Measurements from ENCODE around the gene GABBR2. TPM values are rescaled to one million over a fixed set of nuclear protein-coding genes. Genes with fewer than 3 reads are reported as not detected.

Gene GABBR2
- total and polyA plus RNA-seq, 2 of the 8 experiments (the other 6 are each of a cell fraction or from before 2014, with no cell fraction given), result 0.50 to 1.2 TPM

GRCh38 chr9:98255578-98256296 is 453.0 kb downstream of the GABBR2 start, which contains the start of gene TBC1D2:
TSS of gene TBC1D2 (minus strand) at chr9:98255649. CDS start at chr9:98255541, 108 bp downstream.
- Histone ChIP-seq H3K56ac (replicated peaks; ENCODE audit: insufficient read length, low read depth, low read length) (peak within 1 kb of the TSS; percentile 81), H3K14ac (ENCODE audit: insufficient read length) (peak within 1 kb of the TSS; percentile 100), H3K23ac (ENCODE audit: insufficient read length) (no peak within 1 kb of the TSS), H2AK5ac (ENCODE audit: low read depth, low read length) (no peak within 1 kb of the TSS), H3K27me3 (replicated peaks in 1 of 4; ENCODE audit: control insufficient read depth in 3 of 4, extremely low read depth in 1 of 4, insufficient read depth in 3 of 4, low read length in 3 of 4) (no peaks in the 10 kb centered on the region), H2BK5ac (ENCODE audit: low read depth, low read length) (peak within 1 kb of the TSS; percentile 88), H2BK20ac (ENCODE audit: low read length) (no peak within 1 kb of the TSS; the same call in 1 of the 2 replicates), H3K4me1 (replicated peaks in 1 of 4; ENCODE audit: control insufficient read depth in 3 of 4, insufficient read depth in 4 of 4, low read length in 3 of 4) (peaks cover 0 to 4% (median 1%) of the 10 kb centered on the region in 4 experiments; a peak in 5 of 7 replicates), H4K8ac (ENCODE audit: extremely low read depth, insufficient read depth, low read length) (peak within 1 kb of the TSS; percentile 91; the same call in 1 of the 2 replicates), H3K9me3 (ENCODE audit: insufficient read depth in 2 of 2, low read depth in 1 of 2, low read length in 1 of 2) (no peaks in the 10 kb centered on the region), H2BK12ac (ENCODE audit: low read depth, low read length) (peak within 1 kb of the TSS; percentile 39; the same call in 1 of the 2 replicates), H3K79me1 (ENCODE audit: low read depth, low read length) (peaks cover 3% of the 10 kb centered on the region; the same call in 1 of the 2 replicates), H2AFZ (ENCODE audit: low read length) (peak within 1 kb of the TSS; percentile 98), H3K4me3 (ENCODE audit: extremely low read depth in 1 of 4, insufficient read depth in 2 of 4, low read depth in 3 of 4, low read length in 4 of 4) (peak within 1 kb of the TSS; percentile 80 to 93 (median 88)), H4K91ac (replicated peaks; ENCODE audit: insufficient read length, low read length) (peak within 1 kb of the TSS; percentile 94), H3K79me2 (ENCODE audit: control insufficient read depth in 1 of 2, insufficient read depth in 2 of 2, low read length in 2 of 2) (peaks cover 0 to 8% of the 10 kb centered on the region in 2 experiments; a peak in 2 of 4 replicates), H2BK120ac (replicated peaks; ENCODE audit: low read depth, low read length) (peak within 1 kb of the TSS; percentile 71), H3K4me2 (ENCODE audit: insufficient read depth in 1 of 2, low read depth in 2 of 2, low read length in 2 of 2) (peak within 1 kb of the TSS; percentile 94 to 96), H4K20me1 (replicated peaks in 1 of 2; ENCODE audit: control insufficient read depth in 1 of 2, insufficient read depth in 2 of 2, low read length in 2 of 2) (peaks cover 0 to 4% of the 10 kb centered on the region in 2 experiments), H3K23me2 (ENCODE audit: low read depth, low read length) (peaks cover 17% of the 10 kb centered on the region; the same call in 1 of the 2 replicates), H3K9ac (replicated peaks in 1 of 4; ENCODE audit: extremely low read depth in 1 of 4, low read depth in 3 of 4, low read length in 3 of 4) (peak within 1 kb of the TSS; percentile 57 to 90 (median 87)), H2BK15ac (ENCODE audit: low read length) (peak within 1 kb of the TSS; percentile 53; the same call in 1 of the 2 replicates), H3K4ac (replicated peaks; ENCODE audit: insufficient read length, low read depth, low read length) (no peak within 1 kb of the TSS), H3K27ac (ENCODE audit: low read depth, low read length) (peak within 1 kb of the TSS; percentile 94), H3K36me3 (ENCODE audit: control insufficient read depth in 2 of 4, insufficient read depth in 4 of 4, low read length in 3 of 4) (no peaks in the 10 kb centered on the region), H4K5ac (ENCODE audit: insufficient read length, low read depth, low read length) (peak within 1 kb of the TSS; percentile 100), H3K18ac (ENCODE audit: extremely low read depth, low read length) (peak within 1 kb of the TSS; percentile 94)
- DNase-seq (ENCODE audit: low read depth in 1 of 2, low spot score in 2 of 2), result peak; percentile 82 to 99
- ChIA-PET POLR2A (ENCODE audit: partially characterized antibody) (interaction anchor here (0.8 to 2.4 kb wide), 14 partner anchors 9 to 333 kb away, joined by 3 to 27 read pairs (median 4); partner anchors contain the start of gene TRMO), CTCF (ENCODE audit: partially characterized antibody) (interaction anchor here (0.7 to 4.0 kb wide), 17 partner anchors 8 to 451 kb away, joined by 3 to 27 read pairs (median 5); partner anchors contain the start of genes CORO2A and TRIM14)
- FAIRE-seq, result no peak
- WGBS, 2 experiments (ENCODE audit: extremely low coverage in 1 of 2, insufficient coverage in 1 of 2, insufficient read length in 1 of 2, insufficient replicate concordance in 2 of 2, low coverage in 1 of 2, low lambda C conversion rate in 2 of 2, missing lambda C conversion rate in 1 of 2), result 3% methylated on average over 55 of the region's 64 CpGs; no CpG with 5 or more reads in 1 of the 2 experiments
- TF ChIP-seq CHD2 (IDR thresholded peaks at IDR 0.05; ENCODE audit: low read length) (no peak), RBBP5 (IDR thresholded peaks at IDR 0.05; ENCODE audit: borderline replicate concordance, low read depth, low read length) (no peak; the same call in 1 of the 2 replicates), POLR2A (IDR thresholded peaks at IDR 0.05; ENCODE audit: control extremely low read depth in 1 of 2, low read depth in 2 of 2, low read length in 2 of 2) (no peak; a peak in 1 of 3 replicates), EGR1 (IDR thresholded peaks at IDR 0.05; ENCODE audit: borderline replicate concordance, low read depth, low read length) (no peak; the same call in 1 of the 2 replicates), KDM4A (IDR thresholded peaks at IDR 0.05; ENCODE audit: low read depth, low read length, severe bottlenecking) (peak; percentile 83), CTCF (IDR thresholded peaks at IDR 0.05; ENCODE audit: control extremely low read depth in 1 of 3, insufficient read depth in 1 of 3, low read depth in 1 of 3, low read length in 3 of 3) (no peak), SP2 (IDR thresholded peaks at IDR 0.05; ENCODE audit: low read length) (no peak), GABPA (IDR thresholded peaks at IDR 0.05; ENCODE audit: borderline replicate concordance, insufficient read depth, low read length) (0 out of 2 replicates have a peak, but pooled peaks have one; percentile 21)

Measured in H1 (cell line).